ENCODE measurements around the gene VPS37D. TPM values are rescaled to one million over a fixed set of nuclear protein-coding genes. Genes with fewer than 3 reads are reported as not detected.
A peak's percentile ranks its signal among the peaks of the same experiment; 100 is the strongest.
"Not testable (repeated sequence)": the region's sequence is repeated elsewhere in the genome, so short reads cannot be mapped to it uniquely, and the experiment has no call there.

VPS37D gene
- total RNA-seq, 2 experiments from 2014 or later, result 0.44 to 0.45 TPM

GRCh38 chr7:73718438-73718881 lies 50.8 kb downstream of the VPS37D start:
- peaks cover 13% of the 10 kb centered on the region for H3K27me3 Mint-ChIP-seq
- no peaks in the 10 kb centered on the region for H3K9me3 Mint-ChIP-seq
- no peaks in the 10 kb centered on the region for H3K36me3 Mint-ChIP-seq
- peak overlapping the region; percentile 76 for H3K4me3 Mint-ChIP-seq
- H3K27ac Mint-ChIP-seq, result peak overlapping the region; percentile 86
- peak; percentile 45 for DNase-seq
- H3K4me1 Mint-ChIP-seq, result peaks cover 23% of the 10 kb centered on the region

- Mint-ChIP-seq H3K9me3 (no peaks in the 10 kb centered on the region), H3K27ac (peak within 1 kb of the TSS; percentile 86), H3K4me1 (peaks cover 23% of the 10 kb centered on the region), H3K4me3 (peak within 1 kb of the TSS; percentile 76), H3K36me3 (no peaks in the 10 kb centered on the region), H3K27me3 (peaks cover 13% of the 10 kb centered on the region)
- DNase-seq, result peak; percentile 82
Observed at GRCh38 chr7:73718905-73719805, 51.5 kb downstream of the VPS37D start, which contains the start of gene STX1A. Gene STX1A, minus strand, starts transcription at chr7:73719669. Its CDS starts 38 bp downstream, at chr7:73719631.

- Mint-ChIP-seq H3K27me3 (peaks cover 13% of the 10 kb centered on the region), H3K36me3 (no peaks in the 10 kb centered on the region), H3K4me1 (peaks cover 23% of the 10 kb centered on the region), H3K9me3 (no peaks in the 10 kb centered on the region), H3K4me3 (peak overlapping the region; percentile 68), H3K27ac (no peak overlapping the region)
- no peak for DNase-seq
Observed at GRCh38 chr7:73719806-73720169, 52.2 kb downstream of the VPS37D start.

DNA sequence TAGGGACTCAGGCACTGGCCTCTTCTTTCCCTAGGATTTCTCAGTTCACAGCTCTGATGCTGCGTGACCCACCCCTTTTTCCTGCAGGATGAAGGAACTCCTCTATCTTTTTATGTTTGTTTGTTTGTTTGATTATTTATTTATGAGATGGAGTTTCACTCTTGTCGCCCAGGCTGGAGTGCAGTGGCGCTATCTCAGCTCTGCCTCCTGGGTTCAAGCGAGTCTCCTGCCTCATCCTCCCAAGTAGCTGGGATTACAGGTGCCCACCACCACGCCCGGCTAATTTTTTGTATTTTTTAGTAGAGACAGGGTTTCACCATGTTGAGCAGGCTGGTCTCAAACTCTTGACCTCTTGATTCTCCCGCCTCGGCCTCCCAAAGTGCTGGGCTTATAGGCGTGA lies 52.8 kb downstream of the VPS37D start:
- H3K9me3 Mint-ChIP-seq, H3K36me3 Mint-ChIP-seq, H3K27ac Mint-ChIP-seq, DNase-seq: not testable (repeated sequence)
- peaks cover 23% of the 10 kb centered on the region for H3K4me1 Mint-ChIP-seq
- peak overlapping the region; percentile 68 for H3K4me3 Mint-ChIP-seq
- peaks cover 13% of the 10 kb centered on the region for H3K27me3 Mint-ChIP-seq

DNA sequence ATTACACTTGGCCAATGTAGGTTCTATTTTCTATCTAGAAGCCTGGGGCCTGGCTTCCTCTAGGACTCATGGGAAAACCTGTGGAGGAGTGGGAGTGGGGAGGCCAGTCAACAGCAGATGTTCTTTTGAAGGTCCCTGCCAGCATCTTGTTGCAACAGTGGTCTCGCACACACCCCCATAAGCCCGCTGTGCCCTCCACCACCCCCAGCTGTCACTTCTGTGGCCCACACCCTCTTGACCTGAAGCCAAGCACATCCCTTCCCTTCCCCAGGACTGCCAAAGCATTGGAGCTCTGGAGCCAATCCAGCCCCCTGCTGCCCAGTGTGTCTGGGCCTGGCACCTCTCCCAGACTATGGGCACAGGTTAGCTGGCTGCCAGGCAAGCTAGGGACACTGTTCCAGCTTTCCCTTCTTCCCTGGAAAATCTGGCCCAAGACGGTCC lies 53.8 kb downstream of the VPS37D start:
- Mint-ChIP-seq H3K4me1 (peaks cover 17% of the 10 kb centered on the region), H3K4me3 (no peak overlapping the region), H3K36me3 (no peaks in the 10 kb centered on the region), H3K9me3 (no peaks in the 10 kb centered on the region), H3K27ac (no peak overlapping the region), H3K27me3 (peaks cover 13% of the 10 kb centered on the region)
- DNase-seq, result no peak

Other genes starting within 250 kb of the VPS37D start
- under 1 TPM; 0.32 to 0.45 TPM for gene FZD9, start 234.1 kb upstream of the VPS37D start, total RNA-seq
- gene BAZ1B, start 145.5 kb upstream of the VPS37D start, total RNA-seq, result 100 to 1,000 TPM; 107 to 108 TPM
- 10 to 100 TPM; 65.6 to 66.2 TPM for gene BCL7B, start 110.1 kb upstream of the VPS37D start, total RNA-seq
- 10 to 100 TPM; 30.4 to 32.2 TPM for gene TBL2, start 89.3 kb upstream of the VPS37D start, total RNA-seq
- gene MLXIPL, start 43.3 kb upstream of the VPS37D start, total RNA-seq, result not detected
- gene DNAJC30, start 15.6 kb downstream of the VPS37D start, total RNA-seq, result 10 to 100 TPM in 1 of 2 experiments, 1 to 10 TPM in 1; 9.5 to 10.7 TPM
- 100 to 1,000 TPM; 117 to 124 TPM for gene BUD23, start 15.8 kb downstream of the VPS37D start, total RNA-seq
- gene STX1A, start 51.8 kb downstream of the VPS37D start, total RNA-seq, result 1 to 10 TPM; 4.9 TPM
- gene ABHD11, start 71.0 kb downstream of the VPS37D start, total RNA-seq, result 10 to 100 TPM; 24.2 to 25.2 TPM
- not detected for gene CLDN3, start 102.4 kb downstream of the VPS37D start, total RNA-seq
- gene CLDN4, start 163.2 kb downstream of the VPS37D start, total RNA-seq, result under 1 TPM; 0.12 to 0.33 TPM
- under 1 TPM; 0.23 to 0.40 TPM for gene METTL27, start 174.7 kb downstream of the VPS37D start, total RNA-seq
- not detected for gene TMEM270, start 193.3 kb downstream of the VPS37D start, total RNA-seq

All from activated naive CD8-positive, alpha-beta T cell treated with anti-CD3 and anti-CD28 coated beads for 36 hours (primary cell).